ENCODE results near the gene NDUFC2. TPM values are rescaled to one million over a fixed set of nuclear protein-coding genes. Genes with fewer than 3 reads are reported as not detected.

NDUFC2 gene
- polyA plus RNA-seq, 6 donors from 2014 or later: 138 to 164 (median 149) TPM

DNA sequence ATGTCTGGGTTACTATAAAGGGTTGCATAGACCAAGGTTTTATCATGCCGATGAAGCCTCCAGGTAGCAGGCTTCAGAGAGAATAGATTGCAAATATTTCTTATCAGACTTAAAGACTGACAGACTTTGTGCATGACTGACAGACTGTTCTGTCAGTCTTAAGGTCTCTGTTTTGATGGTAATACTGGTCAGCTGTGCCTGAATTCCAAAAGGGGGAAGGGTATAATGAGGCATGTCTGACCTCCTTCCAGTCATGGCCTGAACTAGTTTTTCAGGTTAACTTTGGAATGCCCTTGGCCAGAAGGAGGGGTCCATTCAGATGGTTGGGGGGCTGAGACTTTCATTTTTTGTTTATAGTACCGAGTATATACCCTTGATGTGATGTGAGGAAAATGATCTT lies 51.9 kb downstream of the NDUFC2 start:
- H3K9me3 Mint-ChIP-seq: peaks cover 0 to 5% (median 0%) of the 10 kb centered on the region in 7 donors
- DNase-seq (no peak), ATAC-seq (ENCODE audit: low read depth in 2 of 2) (no peak)
- peaks cover 0 to 4% of the 10 kb centered on the region in 2 donors for H3K36me3 Mint-ChIP-seq
- H3K4me1 Mint-ChIP-seq: peaks cover 1 to 7% (median 2%) of the 10 kb centered on the region in 3 donors
- no peak overlapping the region for H3K27ac Mint-ChIP-seq
- peaks cover 5 to 20% (median 11%) of the 10 kb centered on the region in 3 donors for H3K27me3 Mint-ChIP-seq
- H3K4me3 Mint-ChIP-seq: no peak overlapping the region

DNA sequence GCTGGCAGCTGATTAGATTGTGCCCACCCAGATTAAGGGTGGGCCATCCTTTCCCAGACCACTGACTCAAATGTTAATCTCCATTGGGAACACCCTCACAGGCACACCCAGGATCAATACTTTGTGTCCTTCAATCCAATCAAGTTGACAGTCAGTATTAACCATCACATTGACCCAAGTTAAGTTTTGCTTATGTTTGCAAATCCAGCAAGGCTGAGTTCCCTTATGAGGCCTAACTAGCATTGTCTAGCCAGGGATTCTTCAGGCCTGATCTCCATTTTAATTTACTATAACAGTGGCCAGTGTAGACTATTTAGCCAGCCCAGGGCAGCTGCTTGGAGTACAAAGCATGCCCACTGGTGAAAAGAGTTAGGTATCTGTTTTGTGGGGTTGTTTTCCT lies 54.3 kb downstream of the NDUFC2 start:
- DNase-seq: no peak
- no peak overlapping the region for H3K27ac Mint-ChIP-seq
- H3K36me3 Mint-ChIP-seq: peaks cover 0 to 12% of the 10 kb centered on the region in 2 donors
- no peak for ATAC-seq (ENCODE audit: low read depth in 2 of 2)
- H3K27me3 Mint-ChIP-seq: peaks cover 19 to 29% (median 20%) of the 10 kb centered on the region in 3 donors
- H3K4me3 Mint-ChIP-seq: no peak overlapping the region
- peaks cover 6 to 13% (median 7%) of the 10 kb centered on the region in 3 donors for H3K4me1 Mint-ChIP-seq
- peaks cover 0 to 5% (median 0%) of the 10 kb centered on the region in 7 donors for H3K9me3 Mint-ChIP-seq

DNA sequence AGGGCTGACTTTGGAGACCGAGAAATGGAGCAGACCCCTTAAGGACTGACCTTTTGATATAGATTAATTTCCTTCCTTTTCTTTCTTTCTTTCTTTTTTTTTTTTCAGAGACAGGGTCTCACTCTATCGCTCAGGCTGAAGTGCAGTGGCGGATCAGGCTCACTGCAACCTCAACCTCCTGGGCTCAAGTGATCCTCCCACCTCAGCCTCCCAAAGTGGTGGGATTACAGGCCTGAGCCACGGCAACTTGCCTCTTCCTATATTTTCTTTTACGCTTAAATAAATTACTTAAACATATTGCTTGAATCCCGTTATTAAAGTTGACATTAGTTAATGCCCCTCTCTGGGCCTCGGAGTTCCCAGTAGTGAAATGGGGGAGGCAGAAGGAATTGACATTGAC lies 56.2 kb downstream of the NDUFC2 start:
- Mint-ChIP-seq H3K27ac (peak overlapping the region in 1 of 6 donors; percentile 67), H3K9me3 (peaks cover 0 to 5% (median 0%) of the 10 kb centered on the region in 7 donors), H3K27me3 (peaks cover 19 to 29% (median 29%) of the 10 kb centered on the region in 3 donors), H3K4me1 (peaks cover 6 to 13% (median 7%) of the 10 kb centered on the region in 3 donors), H3K36me3 (peaks cover 0 to 12% of the 10 kb centered on the region in 2 donors), H3K4me3 (no peak overlapping the region)
- ATAC-seq (ENCODE audit: low read depth in 2 of 2) (no peak), DNase-seq (no peak)

DNA sequence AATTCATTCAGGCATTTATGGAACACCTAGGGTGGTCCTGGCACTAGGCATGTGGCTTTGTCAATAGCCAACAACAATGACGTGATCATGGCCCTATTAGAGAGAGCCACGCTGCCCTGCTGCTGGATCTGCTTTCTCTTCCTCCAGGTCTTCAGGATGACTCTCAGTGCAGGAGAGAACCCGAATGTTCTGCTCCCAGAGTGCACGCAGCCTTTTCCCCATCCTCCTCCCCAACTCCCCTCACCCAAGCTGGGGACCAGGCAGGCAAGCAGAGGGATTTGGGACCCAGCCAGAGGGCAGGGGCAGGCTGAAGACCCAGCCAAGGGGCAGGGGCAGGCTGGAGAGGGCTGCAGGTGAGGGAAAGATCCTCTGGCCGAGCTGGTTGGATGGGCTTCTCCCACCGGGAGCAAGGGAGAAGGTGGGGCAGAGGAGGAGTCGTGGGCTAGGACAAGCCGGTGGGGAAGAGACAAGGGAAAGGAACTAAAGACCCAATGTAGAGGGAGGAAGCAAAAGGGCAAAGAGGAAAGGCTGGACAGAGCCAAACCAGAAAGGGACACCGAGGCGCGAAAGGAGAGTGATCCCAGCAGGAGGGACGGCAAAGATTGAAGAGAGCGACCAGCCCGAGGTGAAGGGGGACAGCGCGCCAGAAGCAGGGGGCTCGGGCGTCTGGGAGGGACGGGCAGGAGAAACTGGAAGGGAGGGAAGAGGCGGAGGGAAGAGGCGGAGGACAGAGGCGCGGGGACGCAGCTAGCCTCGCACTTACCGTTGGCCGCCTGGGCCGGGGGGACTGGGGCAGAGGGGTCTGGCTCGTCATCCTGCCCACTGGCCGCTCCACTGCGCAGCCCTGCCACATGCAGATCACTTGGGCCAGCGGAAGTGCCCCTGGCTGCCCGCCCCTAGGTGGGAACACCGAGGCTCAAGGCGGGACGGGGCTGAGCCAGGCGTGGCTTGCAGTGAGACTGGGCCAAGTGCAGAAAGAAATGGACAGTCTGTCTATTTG lies 57.0 kb downstream of the NDUFC2 start, which contains the start of gene KCTD14:
TSS of gene KCTD14 (minus strand) at position 880 of the 1,000 bp plus-strand sequence. CDS start at position 853, 27 bp downstream.
- peak within 1 kb of the TSS in 3 of 6 donors; percentile 50 to 96 (median 67) for H3K27ac Mint-ChIP-seq
- H3K4me3 Mint-ChIP-seq: peak within 1 kb of the TSS in 2 of 8 donors; percentile 62 to 80

DNA sequence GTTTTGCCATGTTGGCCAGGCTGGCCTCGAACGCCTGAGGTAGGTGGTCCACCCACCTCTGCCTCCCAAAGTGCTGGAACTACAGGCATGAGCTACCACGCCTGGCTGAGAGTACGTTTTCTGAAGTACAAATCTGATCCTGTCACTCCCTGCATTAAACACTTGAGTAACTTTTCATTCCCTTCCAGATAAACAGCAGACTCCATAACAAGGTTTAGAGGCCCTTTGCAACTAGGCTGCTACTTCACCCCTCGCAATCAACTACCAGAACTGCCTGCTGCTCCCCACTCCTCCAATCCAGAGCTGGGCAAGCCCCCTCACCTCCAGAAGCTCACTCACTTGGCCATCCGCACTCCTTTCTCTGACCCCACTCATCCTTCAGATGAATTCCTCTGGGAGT lies 58.1 kb downstream of the NDUFC2 start:
- peaks cover 0 to 1% (median 0%) of the 10 kb centered on the region in 7 donors for H3K9me3 Mint-ChIP-seq
- no peak for ATAC-seq (ENCODE audit: low read depth in 2 of 2)
- peak overlapping the region in 2 of 6 donors; percentile 75 to 80 for H3K27ac Mint-ChIP-seq
- peaks cover 19 to 29% (median 29%) of the 10 kb centered on the region in 3 donors for H3K27me3 Mint-ChIP-seq
- no peak for DNase-seq
- no peak overlapping the region for H3K4me3 Mint-ChIP-seq
- H3K36me3 Mint-ChIP-seq: peaks cover 0 to 12% of the 10 kb centered on the region in 2 donors
- H3K4me1 Mint-ChIP-seq: peaks cover 6 to 13% (median 7%) of the 10 kb centered on the region in 3 donors

More for the DNA sequence above, 57.0 kb downstream of the NDUFC2 start, which contains the start of gene KCTD14:
- peaks cover 0 to 2% (median 0%) of the 10 kb centered on the region in 7 donors for H3K9me3 Mint-ChIP-seq
- H3K4me1 Mint-ChIP-seq: peaks cover 6 to 13% (median 7%) of the 10 kb centered on the region in 3 donors
- DNase-seq: no peak
- H3K27me3 Mint-ChIP-seq: peaks cover 19 to 29% (median 29%) of the 10 kb centered on the region in 3 donors
- peaks cover 0 to 12% of the 10 kb centered on the region in 2 donors for H3K36me3 Mint-ChIP-seq
- ATAC-seq (ENCODE audit: low read depth in 2 of 2): no peak

DNA sequence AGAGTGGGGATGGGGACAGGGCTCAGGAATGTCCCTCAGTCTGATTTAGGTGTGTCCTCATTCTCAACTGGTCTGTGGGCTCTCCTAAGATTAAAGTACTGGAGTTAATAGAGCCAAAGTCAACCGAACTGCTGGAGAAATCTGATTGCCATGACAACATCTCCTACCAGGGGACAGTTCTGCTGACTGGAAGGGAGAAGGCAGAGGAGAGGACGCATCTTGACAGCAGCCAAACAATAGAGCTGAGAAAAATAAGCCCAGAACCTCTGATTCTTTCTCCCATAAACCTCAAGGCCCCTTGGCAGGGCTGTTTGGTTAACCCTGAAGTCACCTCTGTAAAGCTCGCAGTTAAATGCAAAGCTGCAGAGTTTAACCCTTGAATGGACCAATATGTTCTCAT lies 59.4 kb downstream of the NDUFC2 start:
- DNase-seq (no peak), ATAC-seq (ENCODE audit: low read depth in 2 of 2) (no peak)
- H3K36me3 Mint-ChIP-seq: peaks cover 0 to 12% of the 10 kb centered on the region in 2 donors
- H3K4me3 Mint-ChIP-seq: no peak overlapping the region
- H3K9me3 Mint-ChIP-seq: peaks cover 0 to 1% (median 0%) of the 10 kb centered on the region in 7 donors
- H3K27ac Mint-ChIP-seq: no peak overlapping the region
- peaks cover 19 to 31% (median 24%) of the 10 kb centered on the region in 3 donors for H3K27me3 Mint-ChIP-seq
- H3K4me1 Mint-ChIP-seq: peaks cover 6 to 13% (median 7%) of the 10 kb centered on the region in 3 donors

DNA sequence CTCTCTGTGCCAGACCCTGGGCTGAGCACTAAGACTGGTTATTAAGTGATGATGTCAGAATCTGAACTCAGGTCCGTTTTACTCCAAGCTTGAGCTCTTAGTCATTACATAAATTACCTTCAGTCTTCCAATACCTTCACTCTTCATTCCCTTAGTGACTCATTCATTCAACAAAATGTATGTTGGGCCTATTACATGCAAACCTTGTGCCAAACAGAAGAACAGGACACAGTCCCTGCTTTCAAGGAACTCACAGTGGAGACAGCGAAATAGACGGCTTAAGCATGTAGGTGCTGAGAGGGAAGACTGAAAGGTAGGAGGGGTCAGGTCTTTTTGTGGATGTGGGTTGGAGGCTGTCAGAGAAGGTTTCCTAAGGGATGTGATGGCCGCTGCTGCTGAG lies 59.9 kb downstream of the NDUFC2 start:
- H3K27ac Mint-ChIP-seq: peak overlapping the region in 1 of 6 donors; percentile 40

More for the DNA sequence above, 59.9 kb downstream of the NDUFC2 start:
- ATAC-seq (ENCODE audit: low read depth in 2 of 2): no peak
- H3K4me1 Mint-ChIP-seq: peaks cover 6 to 13% (median 7%) of the 10 kb centered on the region in 3 donors
- H3K9me3 Mint-ChIP-seq: peaks cover 0 to 1% (median 0%) of the 10 kb centered on the region in 7 donors
- peaks cover 19 to 34% (median 24%) of the 10 kb centered on the region in 3 donors for H3K27me3 Mint-ChIP-seq
- DNase-seq: no peak
- H3K36me3 Mint-ChIP-seq: peaks cover 0 to 12% of the 10 kb centered on the region in 2 donors
- H3K4me3 Mint-ChIP-seq: no peak overlapping the region

Other genes with a start within 250 kb of the NDUFC2 start
- 10 to 100 TPM; 33.3 to 71.6 (median 38.1) TPM for gene INTS4, start 85.2 kb downstream of the NDUFC2 start, polyA plus RNA-seq (ENCODE audit: low read depth in 6 of 6)
- gene KCTD14, start 56.6 kb downstream of the NDUFC2 start, polyA plus RNA-seq (ENCODE audit: low read depth in 6 of 6): under 1 TPM in 1 of 6 donors, not detected in 5; 0.38 TPM
- not detected for gene THRSP, start 16.0 kb downstream of the NDUFC2 start, polyA plus RNA-seq (ENCODE audit: low read depth in 6 of 6)
- gene ALG8, start 59.8 kb upstream of the NDUFC2 start, polyA plus RNA-seq (ENCODE audit: low read depth in 6 of 6): 10 to 100 TPM; 46.7 to 90.6 (median 59.9) TPM
- gene KCTD21, start 108.8 kb upstream of the NDUFC2 start, polyA plus RNA-seq (ENCODE audit: low read depth in 6 of 6): 1 to 10 TPM in 5 of 6 donors, not detected in 1; 1.2 to 3.4 (median 1.8) TPM
- under 1 TPM in 5 of 6 donors, not detected in 1; 0.11 to 0.76 (median 0.52) TPM for gene USP35, start 109.1 kb upstream of the NDUFC2 start, polyA plus RNA-seq (ENCODE audit: low read depth in 6 of 6)

All from naive B cell (primary cell).